ENCODE results near the gene WASF3.
"Not testable (repeated sequence)": the region's sequence is repeated elsewhere in the genome, so short reads cannot be mapped to it uniquely, and the experiment has no call there.

The WASF3 gene

GRCh38 chr13:26709461-26709860, 152.0 kb downstream of the WASF3 start:
- H3K4me3 Mint-ChIP-seq = no peak overlapping the region
- peaks cover 8% of the 10 kb centered on the region for H3K9me3 Mint-ChIP-seq
- no peaks in the 10 kb centered on the region for H3K4me1 Mint-ChIP-seq (ENCODE audit: low read depth)
- H3K36me3 Mint-ChIP-seq (ENCODE audit: low read depth) = no peaks in the 10 kb centered on the region
- no peak overlapping the region for H3K27ac Mint-ChIP-seq
- peaks cover 11% of the 10 kb centered on the region for H3K27me3 Mint-ChIP-seq

- peaks cover 7% of the 10 kb centered on the region for H3K27me3 Mint-ChIP-seq
- H3K4me1 Mint-ChIP-seq (ENCODE audit: low read depth) = no peaks in the 10 kb centered on the region
- H3K36me3 Mint-ChIP-seq (ENCODE audit: low read depth) = no peaks in the 10 kb centered on the region
- H3K9me3 Mint-ChIP-seq = peaks cover 8% of the 10 kb centered on the region
- H3K27ac Mint-ChIP-seq = no peak overlapping the region
- H3K4me3 Mint-ChIP-seq = no peak overlapping the region
Observed at GRCh38 chr13:26710166-26710565, 152.7 kb downstream of the WASF3 start.

GRCh38 chr13:26711211-26711610, 153.7 kb downstream of the WASF3 start:
- peaks cover 8% of the 10 kb centered on the region for H3K9me3 Mint-ChIP-seq
- H3K36me3 Mint-ChIP-seq (ENCODE audit: low read depth) = no peaks in the 10 kb centered on the region
- H3K4me3 Mint-ChIP-seq = no peak overlapping the region
- H3K27me3 Mint-ChIP-seq = peaks cover 5% of the 10 kb centered on the region
- H3K4me1 Mint-ChIP-seq (ENCODE audit: low read depth) = no peaks in the 10 kb centered on the region
- no peak overlapping the region for H3K27ac Mint-ChIP-seq

GRCh38 chr13:26713341-26713740, 155.9 kb downstream of the WASF3 start:
- no peaks in the 10 kb centered on the region for H3K27me3 Mint-ChIP-seq
- H3K27ac Mint-ChIP-seq = no peak overlapping the region
- no peaks in the 10 kb centered on the region for H3K36me3 Mint-ChIP-seq (ENCODE audit: low read depth)
- no peaks in the 10 kb centered on the region for H3K4me1 Mint-ChIP-seq (ENCODE audit: low read depth)
- H3K4me3 Mint-ChIP-seq = no peak overlapping the region
- peaks cover 8% of the 10 kb centered on the region for H3K9me3 Mint-ChIP-seq

- H3K4me3 Mint-ChIP-seq = no peak overlapping the region
- H3K27ac Mint-ChIP-seq = no peak overlapping the region
- H3K27me3 Mint-ChIP-seq = no peaks in the 10 kb centered on the region
- peaks cover 14% of the 10 kb centered on the region for H3K4me1 Mint-ChIP-seq (ENCODE audit: low read depth)
- H3K36me3 Mint-ChIP-seq (ENCODE audit: low read depth) = no peaks in the 10 kb centered on the region
- peaks cover 8% of the 10 kb centered on the region for H3K9me3 Mint-ChIP-seq
Observed at GRCh38 chr13:26716984-26717383, 159.5 kb downstream of the WASF3 start.

- no peak overlapping the region for H3K27ac Mint-ChIP-seq
Observed at GRCh38 chr13:26718146-26718545, 160.7 kb downstream of the WASF3 start.

GRCh38 chr13:26718872-26719271, 161.4 kb downstream of the WASF3 start:
- no peaks in the 10 kb centered on the region for H3K36me3 Mint-ChIP-seq (ENCODE audit: low read depth)
- no peak overlapping the region for H3K27ac Mint-ChIP-seq

More at GRCh38 chr13:26718146-26718545, 160.7 kb downstream of the WASF3 start:
- Mint-ChIP-seq H3K4me3 (no peak overlapping the region), H3K9me3 (no peaks in the 10 kb centered on the region), H3K4me1 (ENCODE audit: low read depth) (peaks cover 18% of the 10 kb centered on the region), H3K36me3 (ENCODE audit: low read depth) (no peaks in the 10 kb centered on the region), H3K27me3 (no peaks in the 10 kb centered on the region)

GRCh38 chr13:26719356-26719945, 162.0 kb downstream of the WASF3 start:
- Mint-ChIP-seq H3K9me3 (no peaks in the 10 kb centered on the region), H3K27ac (no peak overlapping the region), H3K4me3 (no peak overlapping the region), H3K4me1 (ENCODE audit: low read depth) (peaks cover 18% of the 10 kb centered on the region), H3K36me3 (ENCODE audit: low read depth) (no peaks in the 10 kb centered on the region), H3K27me3 (no peaks in the 10 kb centered on the region)

More at GRCh38 chr13:26718872-26719271, 161.4 kb downstream of the WASF3 start:
- H3K9me3 Mint-ChIP-seq = no peaks in the 10 kb centered on the region
- H3K4me3 Mint-ChIP-seq = no peak overlapping the region
- peaks cover 18% of the 10 kb centered on the region for H3K4me1 Mint-ChIP-seq (ENCODE audit: low read depth)
- H3K27me3 Mint-ChIP-seq = no peaks in the 10 kb centered on the region

- no peaks in the 10 kb centered on the region for H3K9me3 Mint-ChIP-seq
- H3K27me3 Mint-ChIP-seq = no peaks in the 10 kb centered on the region
- no peaks in the 10 kb centered on the region for H3K36me3 Mint-ChIP-seq (ENCODE audit: low read depth)
- peak overlapping the region; percentile 82 for H3K27ac Mint-ChIP-seq
- H3K4me1 Mint-ChIP-seq (ENCODE audit: low read depth) = peaks cover 18% of the 10 kb centered on the region
- peak overlapping the region; percentile 60 for H3K4me3 Mint-ChIP-seq
Observed at GRCh38 chr13:26721251-26722121, 164.0 kb downstream of the WASF3 start.

- Mint-ChIP-seq H3K27me3 (no peaks in the 10 kb centered on the region), H3K4me3 (no peak overlapping the region), H3K27ac (peak overlapping the region; percentile 18), H3K9me3 (no peaks in the 10 kb centered on the region), H3K4me1 (ENCODE audit: low read depth) (peaks cover 18% of the 10 kb centered on the region), H3K36me3 (ENCODE audit: low read depth) (no peaks in the 10 kb centered on the region)
Observed at GRCh38 chr13:26722321-26722720, 164.8 kb downstream of the WASF3 start.

- not testable (repeated sequence) for H3K9me3 Mint-ChIP-seq; H3K27ac Mint-ChIP-seq; H3K27me3 Mint-ChIP-seq; H3K4me3 Mint-ChIP-seq; H3K36me3 Mint-ChIP-seq (ENCODE audit: low read depth)
- H3K4me1 Mint-ChIP-seq (ENCODE audit: low read depth) = peaks cover 18% of the 10 kb centered on the region
Observed at GRCh38 chr13:26723620-26724019, 166.1 kb downstream of the WASF3 start.

- H3K36me3 Mint-ChIP-seq (ENCODE audit: low read depth) = no peaks in the 10 kb centered on the region
- H3K27me3 Mint-ChIP-seq = no peaks in the 10 kb centered on the region
- no peak overlapping the region for H3K27ac Mint-ChIP-seq
- no peaks in the 10 kb centered on the region for H3K9me3 Mint-ChIP-seq
- peaks cover 5% of the 10 kb centered on the region for H3K4me1 Mint-ChIP-seq (ENCODE audit: low read depth)
- no peak overlapping the region for H3K4me3 Mint-ChIP-seq
Observed at GRCh38 chr13:26726684-26727083, 169.2 kb downstream of the WASF3 start.

- H3K27ac Mint-ChIP-seq = no peak overlapping the region
- peaks cover 3% of the 10 kb centered on the region for H3K4me1 Mint-ChIP-seq (ENCODE audit: low read depth)
- H3K4me3 Mint-ChIP-seq = no peak overlapping the region
- H3K36me3 Mint-ChIP-seq (ENCODE audit: low read depth) = no peaks in the 10 kb centered on the region
- no peaks in the 10 kb centered on the region for H3K9me3 Mint-ChIP-seq
- H3K27me3 Mint-ChIP-seq = no peaks in the 10 kb centered on the region
Observed at GRCh38 chr13:26727122-26727521, 169.6 kb downstream of the WASF3 start.

- H3K27me3 Mint-ChIP-seq = no peaks in the 10 kb centered on the region
- no peak overlapping the region for H3K4me3 Mint-ChIP-seq
- H3K9me3 Mint-ChIP-seq = no peaks in the 10 kb centered on the region
- H3K4me1 Mint-ChIP-seq (ENCODE audit: low read depth) = no peaks in the 10 kb centered on the region
- H3K36me3 Mint-ChIP-seq (ENCODE audit: low read depth) = no peaks in the 10 kb centered on the region
- no peak overlapping the region for H3K27ac Mint-ChIP-seq
Observed at GRCh38 chr13:26727633-26728032, 170.2 kb downstream of the WASF3 start.

- Mint-ChIP-seq H3K4me1 (ENCODE audit: low read depth) (no peaks in the 10 kb centered on the region), H3K4me3 (no peak overlapping the region), H3K27me3 (peaks cover 2% of the 10 kb centered on the region), H3K27ac (no peak overlapping the region), H3K36me3 (ENCODE audit: low read depth) (no peaks in the 10 kb centered on the region), H3K9me3 (peaks cover 16% of the 10 kb centered on the region)
Observed at GRCh38 chr13:26735677-26736076, 178.2 kb downstream of the WASF3 start.

All from stimulated activated naive CD8-positive, alpha-beta T cell treated with anti-CD3 and anti-CD28 coated beads, Interleukin-15, Interleukin-2, amounts not matched to agents 100 ng/mL and 50 ng/mL, for 24 hours (primary cell).